ENCODE results near the gene CMIP.

Gene CMIP

DNA sequence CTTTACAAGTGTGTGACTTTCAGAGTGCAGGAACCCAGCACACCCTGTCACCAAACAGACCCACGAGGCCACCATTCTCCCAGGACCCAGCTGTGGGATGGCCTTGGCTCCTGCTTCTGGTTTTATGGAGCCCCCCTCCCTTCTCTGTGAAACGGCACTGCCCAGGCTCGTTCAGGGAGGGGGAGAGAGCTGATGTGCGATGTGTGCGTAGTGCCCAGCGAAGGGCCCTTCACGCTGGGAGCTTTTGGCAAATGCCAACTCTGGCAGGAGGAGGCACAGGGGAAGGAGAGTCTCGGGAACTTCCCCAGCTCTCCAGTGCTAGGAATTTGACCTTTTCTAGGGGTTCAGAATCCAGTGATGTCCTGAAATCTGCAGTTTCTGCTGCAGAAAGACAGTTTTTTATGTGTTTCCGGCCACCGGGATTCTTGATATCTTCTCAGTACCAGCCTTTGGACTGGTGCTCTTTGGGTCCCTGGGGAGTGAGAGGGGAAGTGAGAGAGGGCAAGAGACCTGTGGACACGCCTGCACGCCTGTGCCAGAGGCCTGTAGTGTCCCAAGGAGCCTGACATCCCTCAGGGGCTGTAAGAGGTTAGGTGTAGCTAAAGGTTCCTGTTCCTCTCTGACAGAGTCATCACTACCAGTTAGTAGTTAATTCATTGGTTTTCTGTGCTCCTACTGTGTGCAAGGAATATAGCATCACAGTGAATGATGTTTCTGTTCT lies 45.1 kb downstream of the CMIP start:
- H3K9me3 Mint-ChIP-seq, result no peaks in the 10 kb centered on the region
- TF ChIP-seq, protein P1, sequence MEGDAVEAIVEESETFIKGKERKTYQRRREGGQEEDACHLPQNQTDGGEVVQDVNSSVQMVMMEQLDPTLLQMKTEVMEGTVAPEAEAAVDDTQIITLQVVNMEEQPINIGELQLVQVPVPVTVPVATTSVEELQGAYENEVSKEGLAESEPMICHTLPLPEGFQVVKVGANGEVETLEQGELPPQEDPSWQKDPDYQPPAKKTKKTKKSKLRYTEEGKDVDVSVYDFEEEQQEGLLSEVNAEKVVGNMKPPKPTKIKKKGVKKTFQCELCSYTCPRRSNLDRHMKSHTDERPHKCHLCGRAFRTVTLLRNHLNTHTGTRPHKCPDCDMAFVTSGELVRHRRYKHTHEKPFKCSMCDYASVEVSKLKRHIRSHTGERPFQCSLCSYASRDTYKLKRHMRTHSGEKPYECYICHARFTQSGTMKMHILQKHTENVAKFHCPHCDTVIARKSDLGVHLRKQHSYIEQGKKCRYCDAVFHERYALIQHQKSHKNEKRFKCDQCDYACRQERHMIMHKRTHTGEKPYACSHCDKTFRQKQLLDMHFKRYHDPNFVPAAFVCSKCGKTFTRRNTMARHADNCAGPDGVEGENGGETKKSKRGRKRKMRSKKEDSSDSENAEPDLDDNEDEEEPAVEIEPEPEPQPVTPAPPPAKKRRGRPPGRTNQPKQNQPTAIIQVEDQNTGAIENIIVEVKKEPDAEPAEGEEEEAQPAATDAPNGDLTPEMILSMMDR (IDR thresholded peaks at IDR 0.05; ENCODE audit: unreplicated experiment in 3 of 3), result no peak
- H3K36me3 Mint-ChIP-seq (ENCODE audit: low read depth), result no peaks in the 10 kb centered on the region
- peak overlapping the region in 2 of 3 experiments; percentile 35 to 62 for H3K27ac Mint-ChIP-seq
- no peak overlapping the region for H3K4me3 Mint-ChIP-seq
- H3K27me3 Mint-ChIP-seq (ENCODE audit: low read depth), result no peaks in the 10 kb centered on the region
- peaks cover 55% of the 10 kb centered on the region for H3K4me1 Mint-ChIP-seq

DNA sequence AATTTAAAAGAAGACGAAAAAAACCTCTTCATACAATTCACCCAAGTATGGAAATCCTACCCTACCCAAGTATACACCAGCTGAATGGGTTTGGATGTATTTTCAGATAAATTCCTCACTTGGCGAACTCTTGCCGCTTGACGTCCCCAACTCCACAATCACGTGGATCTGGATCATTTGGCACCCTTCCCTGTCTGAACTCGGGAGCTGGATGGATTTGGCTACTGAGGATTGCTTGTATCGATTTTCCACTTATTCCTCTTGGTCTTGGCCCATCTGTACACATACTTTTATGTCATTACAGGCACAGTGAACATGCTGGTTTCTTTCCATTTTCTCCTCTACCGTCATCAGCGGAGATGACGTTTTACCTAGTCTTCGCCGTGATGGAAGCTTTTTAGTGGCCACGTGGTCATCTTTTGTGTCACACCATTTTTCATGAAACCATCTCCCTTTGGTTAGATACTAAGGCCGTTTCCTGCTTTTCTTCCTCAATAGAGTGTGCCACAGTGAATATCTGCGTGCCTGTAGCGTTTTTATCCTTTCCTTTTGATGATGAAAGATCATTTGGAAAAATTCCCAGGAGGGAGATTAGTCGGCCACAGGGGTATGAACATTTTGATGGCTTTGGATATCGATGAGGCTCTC lies 47.1 kb downstream of the CMIP start:
- TF ChIP-seq, protein P1 (IDR thresholded peaks at IDR 0.05; ENCODE audit: unreplicated experiment in 3 of 3), result no peak
- Mint-ChIP-seq H3K27me3 (ENCODE audit: low read depth) (no peaks in the 10 kb centered on the region), H3K9me3 (no peaks in the 10 kb centered on the region), H3K36me3 (ENCODE audit: low read depth) (no peaks in the 10 kb centered on the region), H3K4me1 (peaks cover 51% of the 10 kb centered on the region), H3K4me3 (no peak overlapping the region), H3K27ac (peak overlapping the region; percentile 62 to 79 (median 71))

DNA sequence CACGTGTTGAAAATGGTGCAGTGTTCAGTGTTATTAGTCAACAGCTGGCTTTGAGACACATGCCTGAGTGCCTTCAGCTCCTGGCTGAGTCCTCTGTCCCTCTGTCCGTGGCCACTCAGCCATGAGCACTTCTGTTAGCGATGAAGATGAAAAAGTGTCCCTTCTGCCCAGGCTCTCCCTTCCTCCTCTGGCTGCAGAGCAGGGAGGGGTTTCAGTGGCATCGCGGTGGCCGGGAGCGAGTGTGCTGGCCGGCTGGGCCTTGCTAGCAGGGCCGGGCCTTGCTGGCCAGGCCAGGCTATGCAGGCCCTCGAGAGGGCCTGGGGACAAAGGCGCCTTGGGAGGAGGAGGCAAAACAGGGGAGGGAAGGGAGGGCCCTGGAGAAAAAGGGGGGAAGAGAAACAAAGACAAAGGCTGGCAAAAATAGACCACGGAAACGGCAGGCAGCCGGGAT lies 47.7 kb downstream of the CMIP start:
- Mint-ChIP-seq H3K4me3 (no peak overlapping the region), H3K36me3 (ENCODE audit: low read depth) (no peaks in the 10 kb centered on the region), H3K27me3 (ENCODE audit: low read depth) (no peaks in the 10 kb centered on the region), H3K27ac (peak overlapping the region; percentile 62 to 79 (median 71)), H3K4me1 (peaks cover 51% of the 10 kb centered on the region), H3K9me3 (no peaks in the 10 kb centered on the region)
- TF ChIP-seq, protein P1 (IDR thresholded peaks at IDR 0.05; ENCODE audit: unreplicated experiment in 3 of 3), result no peak

DNA sequence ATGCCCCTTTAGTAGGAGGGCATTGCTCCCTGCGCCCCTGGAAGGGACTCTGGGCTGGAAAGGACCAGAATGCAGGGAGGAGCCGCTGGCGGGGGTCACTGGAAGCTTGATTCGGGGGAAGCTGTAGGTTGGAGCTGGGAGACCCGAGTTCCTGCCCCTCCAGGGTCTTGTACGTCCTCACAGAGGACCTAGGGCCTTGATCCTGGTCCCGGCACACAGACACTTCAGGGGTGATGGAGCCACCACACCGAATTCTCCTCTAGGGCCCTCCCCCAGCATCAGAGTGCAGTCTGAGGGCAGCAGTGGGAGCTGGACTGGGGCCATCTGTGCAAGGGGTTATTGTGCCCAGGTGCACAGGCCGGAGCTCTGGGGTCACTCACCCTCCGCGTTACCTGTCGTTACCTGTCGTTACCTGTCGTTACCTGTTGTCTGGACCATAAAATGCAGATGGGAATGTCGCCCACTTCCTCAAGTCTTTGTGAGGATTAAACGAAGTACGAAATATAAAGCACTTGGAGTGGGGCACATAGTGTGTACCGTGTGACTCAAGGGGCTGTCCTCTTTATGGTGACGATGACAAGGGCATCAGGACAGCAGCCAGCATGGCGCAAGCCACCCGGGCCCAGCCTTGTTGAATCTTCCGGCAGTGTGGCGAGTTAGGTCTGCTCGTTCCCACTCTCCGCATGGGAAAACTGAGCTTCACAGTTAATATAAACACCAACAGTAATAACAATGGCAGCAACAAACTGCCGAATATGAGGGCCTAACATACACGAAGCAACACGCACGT lies 48.6 kb downstream of the CMIP start:
- TF ChIP-seq, protein P1 (IDR thresholded peaks at IDR 0.05; ENCODE audit: unreplicated experiment in 3 of 3), result no peak
- no peak overlapping the region for H3K4me3 Mint-ChIP-seq
- no peaks in the 10 kb centered on the region for H3K36me3 Mint-ChIP-seq (ENCODE audit: low read depth)
- H3K4me1 Mint-ChIP-seq, result peaks cover 53% of the 10 kb centered on the region
- no peaks in the 10 kb centered on the region for H3K9me3 Mint-ChIP-seq
- H3K27me3 Mint-ChIP-seq (ENCODE audit: low read depth), result no peaks in the 10 kb centered on the region
- peak overlapping the region; percentile 44 to 71 (median 62) for H3K27ac Mint-ChIP-seq

DNA sequence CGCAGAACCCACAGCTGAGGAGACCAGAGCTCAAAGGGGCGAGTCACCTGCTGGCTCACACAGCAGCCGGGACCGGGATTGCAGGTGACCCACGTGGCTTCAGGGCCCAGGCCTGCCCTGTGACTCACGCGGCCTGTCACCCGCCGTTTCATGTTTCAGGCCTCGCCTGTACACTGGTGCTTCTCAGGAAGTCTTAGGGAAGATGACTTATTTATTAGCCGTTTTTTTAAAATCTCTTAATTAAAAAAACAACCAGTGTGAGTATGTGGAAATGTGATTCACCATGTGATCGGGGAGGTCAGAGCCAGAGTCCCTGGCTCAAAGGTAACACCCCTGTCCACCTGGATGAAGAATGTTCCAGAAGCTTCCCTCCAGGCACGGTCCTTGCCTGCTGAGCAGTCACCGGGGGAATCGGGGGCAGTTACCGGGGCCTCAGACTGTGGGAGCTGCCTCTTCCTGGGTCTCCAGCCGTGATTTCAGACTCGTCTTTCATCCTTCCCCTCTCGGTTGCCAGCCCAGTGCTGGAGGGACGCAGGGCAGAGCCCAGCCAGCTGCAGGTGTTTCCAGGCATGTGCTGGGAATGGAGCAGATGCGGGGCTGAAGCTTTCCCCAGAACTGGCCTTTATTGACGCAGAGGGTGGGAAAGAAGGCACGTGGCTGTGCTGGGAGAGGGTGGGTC lies 49.3 kb downstream of the CMIP start:
- no peak overlapping the region for H3K4me3 Mint-ChIP-seq
- no peaks in the 10 kb centered on the region for H3K9me3 Mint-ChIP-seq
- H3K27ac Mint-ChIP-seq, result peak overlapping the region; percentile 32 to 44 (median 37)
- H3K36me3 Mint-ChIP-seq (ENCODE audit: low read depth), result no peaks in the 10 kb centered on the region
- TF ChIP-seq, protein P1 (IDR thresholded peaks at IDR 0.05; ENCODE audit: unreplicated experiment in 3 of 3), result no peak
- H3K4me1 Mint-ChIP-seq, result peaks cover 53% of the 10 kb centered on the region
- H3K27me3 Mint-ChIP-seq (ENCODE audit: low read depth), result no peaks in the 10 kb centered on the region
